OCI-LY1 (cell line): ENCODE measurements around the gene GOLIM4.

Source experiments
- H2AFZ ChIP-seq: fragments of 200-600 bp; sonication (generic), shearing (Covaris generic); 2 replicates; pipeline ENCODE4 v1.6.0; 2014; ENCODE audit warnings: antibody characterized with exemption, mild to moderate bottlenecking, low read length
- H3F3A ChIP-seq: fragments of 200-600 bp; sonication (generic), shearing (Covaris generic); 2 replicates; pipeline ENCODE4 v1.6.0; 2014; ENCODE audit warnings: mild to moderate bottlenecking, antibody characterized with exemption, low read length, moderate library complexity; ENCODE audit not compliant: insufficient read depth
- H3K27ac ChIP-seq: fragments of 200-600 bp; sonication (generic); 2 replicates; pipeline ENCODE4 v1.5.1; 2014; ENCODE audit warnings: low read length, mixed run types, mild to moderate bottlenecking, low read depth; ENCODE audit not compliant: poor library complexity, severe bottlenecking
- H3K27me3 ChIP-seq: fragments of 200-600 bp; sonication (generic); 2 replicates; pipeline ENCODE4 v1.6.0; 2014; ENCODE audit warnings: antibody characterized with exemption, mild to moderate bottlenecking, low read length, moderate library complexity; ENCODE audit not compliant: insufficient read depth
- H3K36me3 ChIP-seq: fragments of 200-600 bp; sonication (generic); 2 replicates; pipeline ENCODE4 v1.6.1; 2014; ENCODE audit warnings: mild to moderate bottlenecking, antibody characterized with exemption, low read length, moderate library complexity, mixed read lengths; ENCODE audit not compliant: insufficient read depth
- H3K4me1 ChIP-seq: fragments of 200-600 bp; sonication (generic); 2 replicates; pipeline ENCODE4 v1.5.1; 2014; ENCODE audit warnings: mild to moderate bottlenecking, low read length, moderate library complexity; ENCODE audit not compliant: insufficient read depth, severe bottlenecking
- H3K4me2 ChIP-seq: fragments of 200-600 bp; sonication (generic), shearing (Covaris generic); 2 replicates; pipeline ENCODE4 v1.6.1; 2014; ENCODE audit warnings: low read length
- H3K4me3 ChIP-seq: fragments of 200-600 bp; sonication (generic); 2 replicates; pipeline ENCODE4 v1.5.1; 2014; ENCODE audit warnings: low read length, low read depth, mild to moderate bottlenecking, mixed read lengths; ENCODE audit not compliant: poor library complexity, severe bottlenecking
- H3K79me2 ChIP-seq: fragments of 200-600 bp; shearing (Covaris generic); 2 replicates; pipeline ENCODE4 v1.6.1; 2016; ENCODE audit warnings: mixed run types, low read length, mixed read lengths; ENCODE audit not compliant: insufficient read depth
- H3K9ac ChIP-seq: fragments of 200-600 bp; sonication (generic), shearing (Covaris generic); 2 replicates; pipeline ENCODE4 v1.6.1; 2014; ENCODE audit warnings: mild to moderate bottlenecking, low read length, mixed read lengths
- H3K9me2 ChIP-seq: fragments of 200-600 bp; sonication (generic), shearing (Covaris generic); 2 replicates; pipeline ENCODE4 v1.6.1; 2014; ENCODE audit warnings: low read depth, mild to moderate bottlenecking, low read length, mixed read lengths
- H3K9me3 ChIP-seq: fragments of 200-600 bp; shearing (Covaris generic); 2 replicates; pipeline ENCODE4 v1.6.1; 2014; ENCODE audit warnings: low read length, mixed read lengths
- H4K20me1 ChIP-seq: fragments of 200-600 bp; sonication (generic), shearing (Covaris generic); 2 replicates; pipeline ENCODE4 v1.6.0; 2016; ENCODE audit warnings: mild to moderate bottlenecking, low read length; ENCODE audit not compliant: insufficient read depth
- EZH2 ChIP-seq: fragments of 200-600 bp; sonication (generic), shearing (Covaris generic); IDR thresholded peaks from 2 replicates; pipeline ENCODE4 v1.8.0; 2017; ENCODE audit warnings: borderline replicate concordance, mixed run types, mild to moderate bottlenecking, antibody characterized with exemption, low read length, moderate library complexity, mixed read lengths
- TF ChIP-seq, protein P1 (sequence below): fragments of 200-600 bp; sonication (generic), shearing (Covaris generic); IDR thresholded peaks from 2 replicates; pipeline ENCODE4 v1.5.1; 2017; ENCODE audit warnings: mild to moderate bottlenecking, antibody characterized with exemption, low read length, moderate library complexity, mixed read lengths

The GOLIM4 gene

DNA sequence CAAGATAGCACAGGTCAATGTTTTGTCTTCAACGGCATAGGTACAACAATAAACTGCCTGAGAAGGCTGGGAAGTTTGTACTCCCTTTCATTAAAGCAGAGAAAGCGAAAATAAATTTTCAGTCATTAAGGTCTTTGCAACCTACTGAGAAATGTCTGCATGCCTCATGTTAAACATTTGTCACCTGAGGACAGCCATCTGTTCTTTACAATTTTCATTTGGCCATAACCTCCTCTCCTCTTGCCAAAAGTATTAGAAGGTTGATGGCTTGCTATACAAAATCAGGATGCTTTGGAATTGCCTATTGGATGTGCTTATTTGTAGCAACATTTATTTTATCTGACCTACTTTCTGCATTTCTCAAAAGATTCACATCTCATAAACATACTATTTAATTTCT lies 122.7 kb downstream of the GOLIM4 start:
- H3K27me3 ChIP-seq: no peaks in the 10 kb centered on the region
- no peaks in the 10 kb centered on the region for H3K36me3 ChIP-seq
- H3K4me3 ChIP-seq: no peak overlapping the region
- no peaks in the 10 kb centered on the region for H3K79me2 ChIP-seq
- no peaks in the 10 kb centered on the region for H3K9me2 ChIP-seq
- no peaks in the 10 kb centered on the region for H3K9me3 ChIP-seq
- no peaks in the 10 kb centered on the region for H3F3A ChIP-seq
- H4K20me1 ChIP-seq: no peaks in the 10 kb centered on the region
- no peak for TF ChIP-seq EZH2
- TF ChIP-seq, protein P1, sequence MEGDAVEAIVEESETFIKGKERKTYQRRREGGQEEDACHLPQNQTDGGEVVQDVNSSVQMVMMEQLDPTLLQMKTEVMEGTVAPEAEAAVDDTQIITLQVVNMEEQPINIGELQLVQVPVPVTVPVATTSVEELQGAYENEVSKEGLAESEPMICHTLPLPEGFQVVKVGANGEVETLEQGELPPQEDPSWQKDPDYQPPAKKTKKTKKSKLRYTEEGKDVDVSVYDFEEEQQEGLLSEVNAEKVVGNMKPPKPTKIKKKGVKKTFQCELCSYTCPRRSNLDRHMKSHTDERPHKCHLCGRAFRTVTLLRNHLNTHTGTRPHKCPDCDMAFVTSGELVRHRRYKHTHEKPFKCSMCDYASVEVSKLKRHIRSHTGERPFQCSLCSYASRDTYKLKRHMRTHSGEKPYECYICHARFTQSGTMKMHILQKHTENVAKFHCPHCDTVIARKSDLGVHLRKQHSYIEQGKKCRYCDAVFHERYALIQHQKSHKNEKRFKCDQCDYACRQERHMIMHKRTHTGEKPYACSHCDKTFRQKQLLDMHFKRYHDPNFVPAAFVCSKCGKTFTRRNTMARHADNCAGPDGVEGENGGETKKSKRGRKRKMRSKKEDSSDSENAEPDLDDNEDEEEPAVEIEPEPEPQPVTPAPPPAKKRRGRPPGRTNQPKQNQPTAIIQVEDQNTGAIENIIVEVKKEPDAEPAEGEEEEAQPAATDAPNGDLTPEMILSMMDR: no peak
- no peak overlapping the region for H3K4me2 ChIP-seq
- H3K4me1 ChIP-seq: no peaks in the 10 kb centered on the region
- no peak overlapping the region for H3K27ac ChIP-seq
- H2AFZ ChIP-seq: no peak overlapping the region
- H3K9ac ChIP-seq: no peak overlapping the region

DNA sequence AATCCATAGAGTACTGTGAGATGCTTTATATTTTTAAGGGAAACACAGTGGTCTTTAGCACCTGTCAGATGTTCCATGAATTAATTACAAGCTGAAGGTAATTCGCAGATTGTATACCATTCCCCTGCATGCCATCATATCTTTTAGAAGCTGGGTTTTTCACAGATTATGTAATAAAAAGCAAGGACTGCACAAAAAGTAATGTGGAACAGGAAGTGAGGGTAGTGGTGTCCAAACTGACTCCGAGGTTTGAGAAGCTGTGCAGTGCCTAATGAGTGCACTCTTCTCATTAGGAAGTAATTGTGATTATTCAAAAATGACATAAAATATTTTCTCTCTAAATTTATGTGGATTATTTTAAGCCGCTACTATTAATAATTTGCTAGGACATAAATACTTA lies 123.2 kb downstream of the GOLIM4 start:
- no peak overlapping the region for H3K4me2 ChIP-seq
- no peaks in the 10 kb centered on the region for H3K79me2 ChIP-seq
- no peaks in the 10 kb centered on the region for H3K4me1 ChIP-seq
- H3K9ac ChIP-seq: no peak overlapping the region
- no peaks in the 10 kb centered on the region for H4K20me1 ChIP-seq
- no peaks in the 10 kb centered on the region for H3K27me3 ChIP-seq
- H3K4me3 ChIP-seq: no peak overlapping the region
- no peak for TF ChIP-seq EZH2
- TF ChIP-seq, protein P1: no peak
- no peak overlapping the region for H3K27ac ChIP-seq
- H2AFZ ChIP-seq: no peak overlapping the region
- no peaks in the 10 kb centered on the region for H3K9me3 ChIP-seq
- no peaks in the 10 kb centered on the region for H3F3A ChIP-seq
- no peaks in the 10 kb centered on the region for H3K36me3 ChIP-seq
- no peaks in the 10 kb centered on the region for H3K9me2 ChIP-seq

DNA sequence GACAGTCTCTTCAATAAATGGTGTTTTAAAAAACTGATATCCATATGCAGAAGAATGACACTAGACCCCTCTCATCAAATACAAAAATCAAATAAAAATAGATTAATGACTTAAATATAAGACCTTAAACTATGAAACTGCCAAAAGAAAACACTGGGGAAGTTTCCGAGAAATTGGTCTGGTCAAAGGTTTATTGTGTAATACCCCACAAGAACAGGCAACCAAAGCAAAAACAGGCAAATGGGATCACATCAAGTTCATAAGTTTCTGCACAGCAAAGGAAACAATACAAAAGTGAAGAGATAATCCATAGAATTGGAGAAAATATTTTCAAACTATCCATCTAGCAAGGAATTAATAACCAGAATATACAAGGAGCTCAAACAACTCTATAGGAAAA lies 126.2 kb downstream of the GOLIM4 start:
- no peak for TF ChIP-seq EZH2
- TF ChIP-seq, protein P1: no peak
- Histone ChIP-seq H3K9ac (no peak overlapping the region), H3K27ac (no peak overlapping the region), H3K4me1 (no peaks in the 10 kb centered on the region), H3K9me3 (no peaks in the 10 kb centered on the region), H4K20me1 (no peaks in the 10 kb centered on the region), H3K4me2 (no peak overlapping the region), H3K9me2 (no peaks in the 10 kb centered on the region), H3K36me3 (no peaks in the 10 kb centered on the region), H3F3A (no peaks in the 10 kb centered on the region), H3K79me2 (no peaks in the 10 kb centered on the region), H3K27me3 (no peaks in the 10 kb centered on the region), H3K4me3 (no peak overlapping the region), H2AFZ (no peak overlapping the region)
